ENCODE data around the gene ASB10.

GRCh38 chr7:151193203-151193978 is 6.3 kb upstream of the ASB10 start:
- TF ChIP-seq REST (IDR thresholded peaks at IDR 0.05; ENCODE audit: low read depth, low read length) (no peak), CTCF (IDR thresholded peaks at IDR 0.05) (no peak), SMC3 (IDR thresholded peaks at IDR 0.05; ENCODE audit: low read depth, low read length) (no peak), ZBTB33 (IDR thresholded peaks at IDR 0.05; ENCODE audit: borderline replicate concordance, low read depth) (no peak), FOSL2 (IDR thresholded peaks at IDR 0.05; ENCODE audit: borderline replicate concordance, low read depth) (no peak), FOXJ3 (CRISPR knock-in tag; IDR thresholded peaks at IDR 0.05) (no peak), CHD2 (IDR thresholded peaks at IDR 0.05; ENCODE audit: low read length, partially characterized antibody) (no peak), MXI1 (IDR thresholded peaks at IDR 0.05; ENCODE audit: low read depth, low read length) (no peak), EP300 (IDR thresholded peaks at IDR 0.05; ENCODE audit: borderline replicate concordance in 1 of 2, low read depth in 1 of 2, low read length in 1 of 2) (no peak), RAD21 (IDR thresholded peaks at IDR 0.05; ENCODE audit: low read length) (no peak), MEF2A (IDR thresholded peaks at IDR 0.05; ENCODE audit: borderline replicate concordance, low read depth) (no peak), FOXM1 (IDR thresholded peaks at IDR 0.05; ENCODE audit: low read depth) (no peak), GABPA (IDR thresholded peaks at IDR 0.05; ENCODE audit: low read depth) (no peak)
